Heart left ventricle (tissue), 13 donors: Measurements from ENCODE around the gene ESRRA.

Experiments used
- CTCF ChIP-seq, 12 donors: fragments of 200-600 bp; sonication (generic) in 4 of 12; IDR thresholded peaks; one replicate each; pipeline versions ENCODE4 v1.5.0 to v1.8.0; 2018 to 2022; ENCODE audit warnings: antibody characterized with exemption in 12 of 12, mild to moderate bottlenecking in 5 of 12
- POLR2A ChIP-seq, 2 donors: fragments of 450-650 bp; IDR thresholded peaks; one replicate each; pipeline ENCODE4 v1.6.1; 2017; ENCODE audit warnings: antibody characterized with exemption in 2 of 2, mild to moderate bottlenecking in 2 of 2, moderate library complexity in 2 of 2
- donor health status: ischemic (EF 13 %, LVEDD 7.1; RV severe dilation, severe dysfunction).
- donor health status: DM: no; HTN: yes; CAD: no.
- donor health status: DM: no; HTN: no; CAD: no.
- donor health status: ischemic (EF 25% LVEDD 6.9; RV normal size, moderate dysfunction).
- donor health status: ischemic (EF 25% LVEDD 5.7; RV mildly dilated, moderate dysfunction).
- donor health status: ischemic (EF 35%, LVEDD 5.7; RV mildly dilated, moderate dysfunction).
- donor health status: nonischemic (EF 11% LVEDD 7.7; RV severe dilation, severe dysfunction).
- donor health status: DM: yes; HTN: yes; CAD: no.
- donor health status: PGD.
- donor health status: ischemic (EF 29% LVEDD 5.4; RV normal size, mild dysfunction).
- donor health status: nonischemic (EF 23%, LVEDD 6.1; RV moderate dilation, normal function).

- TF ChIP-seq POLR2A (IDR thresholded peaks at IDR 0.05) (no peak), CTCF (IDR thresholded peaks at IDR 0.05) (peak in 1 of 12 donors; percentile 10)
Measured at GRCh38 chr11:64314146-64314804, 9.0 kb downstream of the ESRRA start.
